Gastrocnemius medialis (tissue), 4 donors: ENCODE data around the gene ZNF493.

Experiments
- CTCF ChIP-seq, 5 experiments: fragments of 450-650 bp in 3 of 5; fragments of 200-600 bp in 2 of 5; sonication (generic) in 2 of 5; IDR thresholded peaks in 4 of 5; conservative IDR thresholded peaks in 1 of 5; 1 replicate in 4 of 5; 2 replicates in 1 of 5; pipeline ENCODE4 v1.5.1; 2016 to 2019; ENCODE audit warnings: antibody characterized with exemption in 5 of 5, mild to moderate bottlenecking in 3 of 5, moderate library complexity in 3 of 5
- POLR2A ChIP-seq, 2 donors: fragments of 450-650 bp; IDR thresholded peaks; one replicate each; pipeline ENCODE4 v1.6.1; 2017; ENCODE audit warnings: antibody characterized with exemption in 2 of 2, mild to moderate bottlenecking in 2 of 2, moderate library complexity in 2 of 2

DNA sequence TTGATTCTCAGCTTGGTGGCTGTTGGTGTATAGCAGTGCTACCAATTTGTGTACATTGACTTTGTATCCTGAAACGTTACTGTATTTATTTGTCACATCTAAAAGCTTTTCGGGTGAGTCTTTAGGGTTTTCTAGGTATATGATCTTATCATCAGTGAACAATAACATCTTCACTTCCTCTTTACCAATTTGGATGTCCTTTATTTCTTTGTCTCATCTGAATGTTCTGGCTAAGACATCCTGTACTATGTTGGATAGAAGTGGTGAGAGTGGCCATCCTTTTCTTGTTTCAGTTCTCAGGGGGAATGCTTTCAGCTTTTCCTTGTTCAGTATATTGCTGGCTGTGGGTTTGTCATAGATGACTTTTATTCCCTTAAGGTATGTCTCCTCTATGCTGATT lies 44.1 kb upstream of the ZNF493 start:
- TF ChIP-seq CTCF (IDR thresholded peaks at IDR 0.05 in 4 of 5, conservative IDR thresholded peaks at IDR 0.05 in 1 of 5) (no peak), POLR2A (IDR thresholded peaks at IDR 0.05) (no peak)
